IgD-negative memory B cell (primary cell): Measurements from ENCODE around the gene CCDC40. TPM values are rescaled to one million over a fixed set of nuclear protein-coding genes. Genes with fewer than 3 reads are reported as not detected.

Experiments
- H3K27ac Mint-ChIP-seq, 3 donors: one replicate each; pipeline ENCODE4 v1.8.0; 2020 to 2022; ENCODE audit warnings: mild to moderate bottlenecking in 3 of 3, mixed read lengths in 3 of 3, moderate library complexity in 1 of 3
- H3K27me3 Mint-ChIP-seq: one replicate; pipeline ENCODE4 v1.8.0; 2021; ENCODE audit warnings: mixed read lengths
- H3K36me3 Mint-ChIP-seq: one replicate; pipeline ENCODE4 v1.8.0; 2020; ENCODE audit warnings: mild to moderate bottlenecking, mixed read lengths
- H3K4me1 Mint-ChIP-seq, 3 donors: one replicate each; pipeline ENCODE4 v1.8.0; 2020 to 2022; ENCODE audit warnings: mixed read lengths in 3 of 3, mild to moderate bottlenecking in 1 of 3
- H3K4me3 Mint-ChIP-seq, 4 donors: one replicate each; pipeline ENCODE4 v1.8.0; 2020 to 2022; ENCODE audit warnings: mild to moderate bottlenecking in 4 of 4, mixed read lengths in 4 of 4, moderate library complexity in 3 of 4
- H3K9me3 Mint-ChIP-seq, 3 donors: one replicate each; pipeline ENCODE4 v1.8.0; 2020 to 2021; ENCODE audit warnings: mixed read lengths in 3 of 3, mild to moderate bottlenecking in 1 of 3
- polyA plus RNA-seq: library from polyadenylated mRNA; unstranded; fragments of 300-500 nt; fragmentation: Illumina TruSeq; gene quantifications from one replicate; pipeline ENCODE4 v1.2.3, GENCODE V29; 2021

CCDC40 gene
- polyA plus RNA-seq, 1 donor from 2014 or later = not detected

- Mint-ChIP-seq H3K9me3 (peaks cover 0 to 3% (median 2%) of the 10 kb centered on the region in 3 donors), H3K36me3 (peaks cover 8% of the 10 kb centered on the region), H3K27ac (no peak overlapping the region), H3K4me3 (no peak overlapping the region), H3K4me1 (peaks cover 0 to 3% (median 0%) of the 10 kb centered on the region in 3 donors), H3K27me3 (no peaks in the 10 kb centered on the region)
These were observed 73.4 kb downstream of the CCDC40 start for GRCh38 chr17:80109713-80110446.

GRCh38 chr17:80110447-80110812 is 74.0 kb downstream of the CCDC40 start:
- H3K27ac Mint-ChIP-seq = no peak overlapping the region
- H3K4me1 Mint-ChIP-seq = peaks cover 0 to 3% (median 0%) of the 10 kb centered on the region in 3 donors

GRCh38 chr17:80110927-80111701 is 74.7 kb downstream of the CCDC40 start:
- Mint-ChIP-seq H3K4me3 (no peak overlapping the region), H3K36me3 (peaks cover 4% of the 10 kb centered on the region), H3K27ac (no peak overlapping the region), H3K4me1 (peaks cover 0 to 3% (median 0%) of the 10 kb centered on the region in 3 donors), H3K27me3 (no peaks in the 10 kb centered on the region), H3K9me3 (peaks cover 2 to 8% (median 2%) of the 10 kb centered on the region in 3 donors)

More at GRCh38 chr17:80110447-80110812, 74.0 kb downstream of the CCDC40 start:
- H3K4me3 Mint-ChIP-seq = no peak overlapping the region
- H3K27me3 Mint-ChIP-seq = no peaks in the 10 kb centered on the region
- H3K36me3 Mint-ChIP-seq = peaks cover 8% of the 10 kb centered on the region
- H3K9me3 Mint-ChIP-seq = peaks cover under 1 to 8% (median 2%) of the 10 kb centered on the region in 3 donors

- Mint-ChIP-seq H3K9me3 (peaks cover 2 to 8% (median 2%) of the 10 kb centered on the region in 3 donors), H3K36me3 (peaks cover 3% of the 10 kb centered on the region), H3K4me1 (peaks cover 0 to 3% (median 0%) of the 10 kb centered on the region in 3 donors), H3K27me3 (no peaks in the 10 kb centered on the region), H3K4me3 (no peak overlapping the region), H3K27ac (no peak overlapping the region)
These were observed 75.4 kb downstream of the CCDC40 start for GRCh38 chr17:80111702-80112470.

- Mint-ChIP-seq H3K4me3 (no peak overlapping the region), H3K27ac (no peak overlapping the region), H3K4me1 (peaks cover 0 to 3% (median 0%) of the 10 kb centered on the region in 3 donors), H3K27me3 (no peaks in the 10 kb centered on the region), H3K9me3 (peaks cover 2 to 8% (median 2%) of the 10 kb centered on the region in 3 donors), H3K36me3 (peaks cover 3% of the 10 kb centered on the region)
These were observed 76.1 kb downstream of the CCDC40 start for GRCh38 chr17:80112471-80113032.

- H3K27me3 Mint-ChIP-seq = no peaks in the 10 kb centered on the region
These were observed 76.6 kb downstream of the CCDC40 start for GRCh38 chr17:80113033-80113484.

GRCh38 chr17:80114758-80115157 is 78.3 kb downstream of the CCDC40 start:
- no peak overlapping the region for H3K27ac Mint-ChIP-seq
- H3K27me3 Mint-ChIP-seq = no peaks in the 10 kb centered on the region
- H3K4me3 Mint-ChIP-seq = no peak overlapping the region
- peaks cover 0 to 3% (median 0%) of the 10 kb centered on the region in 3 donors for H3K4me1 Mint-ChIP-seq
- H3K36me3 Mint-ChIP-seq = peaks cover 3% of the 10 kb centered on the region
- H3K9me3 Mint-ChIP-seq = peaks cover 2 to 8% (median 2%) of the 10 kb centered on the region in 3 donors

More at GRCh38 chr17:80113033-80113484, 76.6 kb downstream of the CCDC40 start:
- peaks cover 0 to 3% (median 0%) of the 10 kb centered on the region in 3 donors for H3K4me1 Mint-ChIP-seq
- peaks cover 3% of the 10 kb centered on the region for H3K36me3 Mint-ChIP-seq
- no peak overlapping the region for H3K4me3 Mint-ChIP-seq
- H3K27ac Mint-ChIP-seq = no peak overlapping the region
- H3K9me3 Mint-ChIP-seq = peaks cover 2 to 8% (median 2%) of the 10 kb centered on the region in 3 donors

GRCh38 chr17:80115159-80115558 is 78.7 kb downstream of the CCDC40 start:
- H3K27ac Mint-ChIP-seq = no peak overlapping the region
- no peak overlapping the region for H3K4me3 Mint-ChIP-seq
- H3K9me3 Mint-ChIP-seq = peaks cover 2 to 8% (median 2%) of the 10 kb centered on the region in 3 donors
- peaks cover 0 to 3% (median 0%) of the 10 kb centered on the region in 3 donors for H3K4me1 Mint-ChIP-seq
- no peaks in the 10 kb centered on the region for H3K27me3 Mint-ChIP-seq
- peaks cover 3% of the 10 kb centered on the region for H3K36me3 Mint-ChIP-seq

- Mint-ChIP-seq H3K9me3 (peaks cover 2 to 8% (median 2%) of the 10 kb centered on the region in 3 donors), H3K27me3 (no peaks in the 10 kb centered on the region), H3K27ac (no peak overlapping the region), H3K4me1 (peaks cover 0 to 3% (median 0%) of the 10 kb centered on the region in 3 donors), H3K36me3 (peaks cover 3% of the 10 kb centered on the region), H3K4me3 (no peak overlapping the region)
These were observed 80.0 kb downstream of the CCDC40 start for GRCh38 chr17:80116276-80116920.

GRCh38 chr17:80116921-80117380 is 80.5 kb downstream of the CCDC40 start:
- Mint-ChIP-seq H3K4me3 (no peak overlapping the region), H3K36me3 (peaks cover 3% of the 10 kb centered on the region), H3K27ac (no peak overlapping the region), H3K4me1 (peaks cover 0 to 3% (median 0%) of the 10 kb centered on the region in 3 donors), H3K9me3 (peaks cover 2 to 8% (median 2%) of the 10 kb centered on the region in 3 donors), H3K27me3 (no peaks in the 10 kb centered on the region)

GRCh38 chr17:80117491-80118401 is 81.3 kb downstream of the CCDC40 start:
- no peak overlapping the region for H3K4me3 Mint-ChIP-seq
- peaks cover 3% of the 10 kb centered on the region for H3K36me3 Mint-ChIP-seq
- H3K4me1 Mint-ChIP-seq = peaks cover 0 to 3% (median 0%) of the 10 kb centered on the region in 3 donors
- H3K27ac Mint-ChIP-seq = no peak overlapping the region
- H3K27me3 Mint-ChIP-seq = no peaks in the 10 kb centered on the region
- peaks cover 2 to 8% (median 2%) of the 10 kb centered on the region in 3 donors for H3K9me3 Mint-ChIP-seq

- peaks cover 0 to 3% (median 0%) of the 10 kb centered on the region in 3 donors for H3K4me1 Mint-ChIP-seq
- no peak overlapping the region for H3K27ac Mint-ChIP-seq
- peaks cover 2 to 8% (median 2%) of the 10 kb centered on the region in 3 donors for H3K9me3 Mint-ChIP-seq
- H3K27me3 Mint-ChIP-seq = no peaks in the 10 kb centered on the region
- no peak overlapping the region for H3K4me3 Mint-ChIP-seq
- peaks cover 3% of the 10 kb centered on the region for H3K36me3 Mint-ChIP-seq
These were observed 82.3 kb downstream of the CCDC40 start for GRCh38 chr17:80118601-80119270.
